ENCODE results near the gene TMEM63A.

Gene TMEM63A

DNA sequence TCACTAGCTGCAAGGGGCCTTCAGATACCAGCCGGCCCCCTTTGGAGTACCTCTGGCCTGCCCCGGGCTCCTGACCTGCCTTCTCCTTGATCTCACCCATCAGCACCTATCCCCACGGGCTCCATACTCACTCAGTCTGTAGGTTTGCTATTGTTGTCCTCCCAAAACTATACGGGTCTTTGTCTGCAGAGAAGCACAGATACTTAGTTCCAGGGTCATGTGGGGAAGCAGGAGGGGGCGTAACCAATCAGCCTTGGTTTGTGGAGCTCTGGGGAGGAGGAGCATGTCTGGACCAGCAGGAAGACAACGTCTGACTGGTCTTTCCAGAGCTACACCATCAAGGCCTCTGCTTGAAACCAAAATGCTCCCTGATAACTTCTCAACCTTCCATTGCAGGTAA lies 15.2 kb downstream of the TMEM63A start:
- no peak for DNase-seq (ENCODE audit: low read depth in 2 of 2)

DNA sequence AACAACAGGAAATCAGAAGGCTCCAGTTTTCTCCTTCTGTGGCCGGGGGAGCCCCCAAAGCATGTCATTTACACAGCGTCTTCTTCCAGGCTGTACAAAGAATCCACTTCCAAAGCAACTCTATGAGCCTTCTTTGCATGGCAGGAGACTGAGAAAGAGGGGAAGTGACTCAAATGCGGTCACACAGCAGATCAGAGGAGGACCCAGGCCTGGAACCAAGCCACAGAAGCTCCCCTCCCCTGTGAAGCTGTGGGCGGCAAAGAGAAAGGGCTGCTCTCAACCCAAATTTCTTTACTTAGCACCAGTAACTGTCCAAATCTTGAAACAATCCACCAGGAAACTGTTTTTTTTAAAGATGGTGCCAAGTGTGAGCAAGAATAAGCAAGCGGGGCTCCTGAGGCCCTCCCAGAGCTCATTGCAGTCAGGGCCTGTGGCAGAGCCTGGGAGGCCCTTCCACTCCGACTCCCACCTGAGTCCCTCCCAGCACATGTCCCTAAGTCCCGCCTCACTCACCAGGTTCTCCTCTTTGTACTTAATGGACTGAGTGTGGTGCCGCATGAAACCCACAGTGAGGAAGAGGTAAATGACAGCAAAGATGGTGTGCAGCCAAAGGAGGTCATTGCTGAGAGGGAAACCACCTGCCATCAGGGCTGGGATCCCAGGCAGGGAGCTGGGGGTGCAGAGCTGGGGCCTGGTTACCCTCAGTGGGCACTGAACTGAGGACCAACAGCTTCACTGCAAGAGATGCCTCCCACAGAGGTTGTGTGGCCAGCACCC lies 15.9 kb downstream of the TMEM63A start:
- DNase-seq (ENCODE audit: low read depth in 2 of 2), result peak; percentile 28 to 41

DNA sequence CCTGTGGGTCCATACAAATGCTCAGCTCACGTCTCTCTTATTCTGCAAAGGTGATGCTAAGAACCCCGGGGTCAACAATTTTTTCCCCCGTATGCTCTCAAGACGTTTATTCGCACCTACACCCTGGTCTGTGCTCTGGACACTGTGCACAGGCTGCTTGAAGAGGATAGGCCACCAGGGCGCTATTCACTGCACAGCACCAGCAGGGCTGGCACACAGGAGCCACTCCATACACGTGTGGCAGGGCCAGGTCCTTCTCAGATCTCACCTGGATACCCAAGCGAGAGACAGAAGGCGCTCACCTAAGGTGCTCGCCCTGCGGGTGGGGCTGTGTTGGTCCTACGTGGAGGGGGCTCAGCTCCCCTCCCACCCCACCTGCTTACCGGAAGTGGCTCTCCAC lies 16.7 kb downstream of the TMEM63A start:
- DNase-seq (ENCODE audit: low read depth in 2 of 2), result no peak

DNA sequence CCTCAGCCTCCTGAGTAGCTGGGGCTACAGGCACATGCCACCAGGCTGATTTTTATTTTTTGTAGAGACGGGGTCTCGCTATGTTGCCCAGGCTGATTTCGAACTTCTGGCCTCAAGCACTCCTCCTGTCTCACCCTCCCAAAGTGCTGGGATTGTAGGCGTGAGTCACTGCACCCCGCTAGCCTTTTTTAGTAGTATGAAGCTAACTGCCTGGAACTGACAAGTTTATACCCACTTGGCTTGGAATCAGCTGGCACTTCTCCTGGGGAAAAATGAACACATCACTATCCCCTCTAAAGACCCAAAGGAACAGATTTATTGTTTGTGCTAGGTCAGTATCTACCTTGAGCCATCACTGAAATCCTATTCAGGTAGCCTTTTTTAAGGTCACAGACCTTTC lies 19.0 kb downstream of the TMEM63A start:
- DNase-seq (ENCODE audit: low read depth in 2 of 2), result no peak

DNA sequence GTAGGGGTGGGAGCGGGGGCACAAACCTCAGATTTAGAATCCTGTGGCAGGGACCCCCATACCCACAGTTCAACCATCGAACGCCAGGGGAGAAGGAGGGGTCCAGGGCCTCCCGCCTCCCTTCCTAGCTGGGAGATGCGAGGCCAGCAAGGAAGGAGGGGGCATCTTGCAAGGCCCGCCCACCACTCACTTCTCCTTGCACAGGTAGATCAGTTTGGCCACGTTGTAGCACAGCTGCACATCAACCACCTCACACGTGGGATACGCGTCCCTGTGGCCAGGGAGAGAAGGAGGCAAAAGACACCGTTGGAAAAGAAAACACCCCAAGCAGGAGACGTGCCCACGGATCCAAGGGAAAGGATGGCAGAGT lies 19.6 kb downstream of the TMEM63A start:
- DNase-seq (ENCODE audit: low read depth in 2 of 2), result no peak

DNA sequence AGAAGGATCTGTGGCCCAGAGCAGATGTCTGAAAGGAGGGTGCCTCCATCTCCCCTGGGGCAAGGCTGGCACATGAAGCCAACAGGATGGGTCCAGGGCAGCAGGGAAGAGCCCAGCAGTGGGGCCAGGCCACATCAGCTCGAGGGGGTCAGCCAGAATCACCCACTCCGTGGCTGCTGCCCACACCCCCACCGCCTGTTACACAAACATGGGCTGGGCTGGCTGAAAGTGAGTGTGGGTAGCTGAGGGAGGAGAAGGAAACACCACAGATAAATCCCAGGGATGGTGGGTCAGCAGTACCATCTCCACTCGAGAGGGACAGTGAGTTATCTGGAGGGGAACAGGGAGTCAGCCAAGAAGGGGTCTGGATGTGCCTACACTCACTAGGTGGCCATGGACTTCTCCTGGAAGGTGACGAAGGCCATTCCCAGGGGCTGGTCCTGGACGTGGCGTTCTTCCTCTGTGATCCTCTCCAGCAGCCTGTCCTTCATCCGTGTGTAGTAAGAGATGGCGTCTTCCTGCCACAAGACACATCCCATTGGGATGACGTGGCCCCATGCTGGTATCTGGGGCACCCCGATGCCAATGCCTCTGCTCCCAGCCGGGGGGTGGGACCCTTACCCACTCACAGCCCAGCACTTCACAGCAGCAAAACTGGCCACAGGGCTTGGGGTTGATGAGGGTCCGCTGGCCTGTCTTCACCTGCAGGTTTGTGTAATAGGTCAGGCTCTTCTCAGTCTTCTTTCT lies 20.2 kb downstream of the TMEM63A start:
- DNase-seq (ENCODE audit: low read depth in 2 of 2), result no peak

DNA sequence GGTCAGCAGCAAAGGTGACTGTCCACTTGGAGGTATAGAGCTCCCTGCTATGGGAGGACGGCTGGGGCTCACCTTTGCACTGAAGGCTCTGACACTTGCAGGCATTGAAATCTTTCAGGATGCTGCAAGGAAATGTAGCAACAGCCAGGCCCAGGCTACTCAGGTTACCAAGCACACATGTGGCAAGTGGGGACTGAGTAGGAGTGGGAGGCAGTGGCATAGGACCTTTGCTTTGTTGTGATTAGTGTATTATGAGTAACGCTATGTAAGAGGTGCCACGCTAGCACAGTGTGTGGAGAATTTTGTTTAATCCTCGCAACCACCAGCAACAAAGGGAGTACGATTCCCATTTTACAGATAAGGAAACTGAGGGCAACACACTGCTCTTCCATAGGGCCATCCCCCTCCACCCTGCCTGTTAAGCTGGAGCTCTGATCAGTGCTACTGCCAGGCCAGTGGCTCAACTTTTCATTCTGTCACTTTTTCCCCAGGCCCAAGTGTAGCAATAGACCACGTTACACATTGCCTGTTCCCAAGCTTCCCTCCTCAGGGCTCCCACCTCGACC lies 21.2 kb downstream of the TMEM63A start:
- DNase-seq (ENCODE audit: low read depth in 2 of 2), result no peak

DNA sequence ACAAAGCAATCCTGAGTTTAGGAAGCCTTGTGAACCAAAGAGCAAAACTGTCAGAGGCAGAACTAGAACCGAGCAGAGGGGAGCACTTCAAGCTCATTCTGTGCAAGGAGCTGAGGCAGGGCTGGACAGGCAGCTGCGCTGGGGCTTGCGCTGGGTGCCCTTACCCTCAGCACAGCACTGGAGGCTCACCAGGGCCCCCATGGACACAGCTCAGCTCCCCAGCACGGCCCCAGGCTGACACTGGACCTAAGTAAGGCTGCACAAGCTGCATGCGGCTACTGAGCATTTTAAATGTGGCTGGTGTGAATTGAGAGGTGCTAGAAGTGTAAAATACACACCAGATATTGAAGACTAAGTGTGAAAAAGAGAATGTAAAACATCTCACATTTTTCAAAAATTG lies 22.1 kb downstream of the TMEM63A start:
- no peak for DNase-seq (ENCODE audit: low read depth in 2 of 2)

DNA sequence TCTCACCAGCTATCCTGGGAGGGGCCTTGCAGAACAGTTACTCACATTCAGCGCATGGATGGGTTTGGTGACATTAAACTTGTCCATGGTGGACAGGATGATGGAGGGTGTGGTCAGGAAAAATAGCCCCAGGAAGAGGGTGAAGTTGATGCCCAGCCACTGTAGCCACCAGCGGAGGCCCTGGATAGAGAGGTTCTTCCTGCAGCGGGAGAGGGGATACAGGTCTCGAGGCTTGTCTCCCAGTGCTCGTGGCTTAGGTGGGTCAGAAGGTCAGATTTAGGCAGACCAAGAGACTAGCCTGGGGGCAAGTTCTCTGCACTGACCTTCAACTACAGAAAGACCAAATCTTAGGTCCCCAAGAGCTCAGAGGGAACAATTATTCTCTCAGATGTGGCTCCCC lies 23.0 kb downstream of the TMEM63A start:
- no peak for DNase-seq (ENCODE audit: low read depth in 2 of 2)

DNA sequence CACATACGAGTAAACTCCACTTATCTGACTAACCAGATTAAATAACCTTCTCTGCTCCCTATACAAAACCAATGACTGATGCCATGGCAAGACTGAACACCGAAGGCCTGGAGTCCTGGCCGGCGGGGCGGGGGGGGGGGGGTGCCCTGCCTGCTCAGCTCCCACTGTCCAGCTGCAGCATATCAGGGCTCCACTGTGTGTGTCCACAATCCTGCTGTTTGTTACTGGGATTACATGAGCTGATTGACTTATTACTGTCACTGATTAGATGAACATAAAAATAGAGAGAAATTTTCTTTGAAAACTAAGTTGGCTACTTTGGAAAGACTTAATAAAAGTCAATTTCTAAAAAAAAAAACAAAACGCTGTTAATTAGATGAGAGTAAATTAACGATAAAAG lies 24.9 kb downstream of the TMEM63A start:
- DNase-seq (ENCODE audit: low read depth in 2 of 2), result no peak

DNA sequence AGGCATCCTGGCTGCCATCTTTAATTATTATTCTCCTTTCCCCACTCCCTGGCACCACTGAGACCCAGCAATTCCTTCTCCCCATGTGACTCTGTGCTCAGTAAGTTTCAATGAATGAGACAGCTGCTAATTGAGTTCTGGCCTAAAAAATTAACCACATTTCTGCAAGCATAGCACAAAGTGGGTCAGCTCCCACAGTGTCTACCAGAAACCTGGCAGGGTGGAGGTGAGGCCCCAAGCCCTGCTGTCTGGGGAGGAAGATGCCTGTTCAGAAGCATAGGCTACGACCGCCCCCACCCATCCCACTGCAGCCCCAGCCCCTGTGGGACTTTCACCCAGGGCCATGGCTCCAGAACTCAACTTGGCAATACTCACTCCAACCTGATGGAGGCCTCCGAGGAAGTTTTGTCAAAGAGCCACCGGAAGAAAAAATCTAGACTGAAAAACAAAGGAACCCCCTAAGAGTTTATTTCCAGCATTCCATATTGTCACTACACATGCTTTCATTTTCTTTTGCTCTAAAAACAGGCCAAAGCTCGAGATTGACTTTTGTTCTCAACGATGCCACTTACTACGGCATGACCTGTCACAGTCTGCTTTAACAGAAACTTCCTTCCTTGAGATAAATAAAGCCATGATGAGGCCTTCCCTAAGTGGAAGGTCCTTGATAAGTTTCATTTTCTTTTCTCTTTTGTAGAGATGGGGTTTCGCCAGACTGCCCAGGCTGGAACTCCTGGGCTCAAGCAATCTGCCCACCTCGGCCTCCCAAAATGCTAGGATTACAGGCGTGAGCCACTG lies 26.5 kb downstream of the TMEM63A start:
- no peak for DNase-seq (ENCODE audit: low read depth in 2 of 2)

DNA sequence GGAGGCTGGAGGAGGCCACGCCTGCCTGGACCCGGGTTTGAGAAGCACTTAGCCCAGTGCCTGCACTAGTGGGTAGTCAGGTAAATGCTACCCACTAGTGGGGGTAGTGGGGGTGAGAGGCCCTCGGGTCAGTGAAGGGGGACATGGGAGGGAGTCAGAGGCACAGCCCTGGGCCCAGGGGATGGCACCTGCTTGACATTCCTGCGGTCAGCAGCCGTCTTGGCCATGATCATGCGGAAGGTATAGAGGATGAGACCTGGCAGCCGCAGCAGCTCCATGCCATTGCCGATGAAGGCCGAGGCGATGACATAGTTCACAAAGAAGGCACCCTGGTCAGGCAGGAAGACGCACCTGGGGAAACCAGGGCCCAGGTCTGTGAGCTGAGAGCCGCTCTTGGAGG lies 28.7 kb downstream of the TMEM63A start:
- DNase-seq (ENCODE audit: low read depth in 2 of 2), result no peak

DNA sequence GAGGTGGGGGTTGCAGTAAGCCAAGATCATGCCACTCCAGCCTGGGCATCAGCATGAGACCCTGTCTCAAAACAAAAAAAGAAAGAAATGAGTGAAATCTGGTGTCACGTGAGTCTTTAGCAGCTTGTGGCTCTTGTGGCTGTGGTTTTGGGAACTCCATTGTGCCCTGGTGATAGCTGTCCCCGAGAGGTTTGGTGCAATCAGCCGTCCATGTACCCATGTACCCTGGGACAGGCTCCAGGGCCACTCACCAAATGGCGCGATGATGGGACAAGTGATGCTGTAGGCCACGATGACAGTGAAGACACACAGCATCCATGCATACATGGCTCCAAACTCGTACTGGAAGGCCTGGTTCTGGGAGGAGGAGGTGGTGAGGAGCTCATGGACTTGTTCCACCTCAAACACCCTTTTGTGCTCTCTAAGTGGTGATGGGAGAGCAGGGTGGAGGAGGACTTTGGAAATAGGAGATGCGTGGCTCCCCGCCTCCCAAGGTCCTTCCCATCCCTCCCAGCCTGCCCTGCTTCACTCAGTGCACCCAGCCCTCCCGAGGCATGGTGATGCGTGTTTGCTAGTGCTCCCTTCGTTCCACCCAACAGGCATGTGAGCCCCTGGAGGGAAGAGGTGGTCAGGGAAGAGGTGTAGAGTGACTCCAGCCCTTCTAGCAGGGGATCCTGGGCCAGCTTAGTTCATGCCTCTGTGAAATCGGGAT lies 29.6 kb downstream of the TMEM63A start:
- DNase-seq (ENCODE audit: low read depth in 2 of 2), result no peak

DNA sequence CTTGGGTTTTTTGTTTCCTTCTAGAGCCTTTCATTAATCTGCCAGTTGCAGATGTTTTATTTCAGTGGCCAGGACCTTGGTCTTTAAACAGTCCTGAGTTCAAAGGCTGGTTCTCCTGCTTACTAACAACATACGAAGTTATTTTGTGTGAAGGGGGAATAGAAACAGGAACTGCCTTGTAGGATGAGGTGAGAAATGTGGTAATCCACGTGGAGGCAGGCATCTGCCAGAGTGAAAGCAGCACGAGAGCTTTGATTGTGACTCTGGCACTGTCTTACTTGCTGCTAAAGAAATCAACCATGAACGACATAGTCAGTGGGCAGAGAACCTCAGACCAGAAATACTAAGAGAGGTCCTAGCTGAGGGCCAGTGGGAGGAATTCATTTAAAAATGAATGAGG lies 30.4 kb downstream of the TMEM63A start:
- no peak for DNase-seq (ENCODE audit: low read depth in 2 of 2)

DNA sequence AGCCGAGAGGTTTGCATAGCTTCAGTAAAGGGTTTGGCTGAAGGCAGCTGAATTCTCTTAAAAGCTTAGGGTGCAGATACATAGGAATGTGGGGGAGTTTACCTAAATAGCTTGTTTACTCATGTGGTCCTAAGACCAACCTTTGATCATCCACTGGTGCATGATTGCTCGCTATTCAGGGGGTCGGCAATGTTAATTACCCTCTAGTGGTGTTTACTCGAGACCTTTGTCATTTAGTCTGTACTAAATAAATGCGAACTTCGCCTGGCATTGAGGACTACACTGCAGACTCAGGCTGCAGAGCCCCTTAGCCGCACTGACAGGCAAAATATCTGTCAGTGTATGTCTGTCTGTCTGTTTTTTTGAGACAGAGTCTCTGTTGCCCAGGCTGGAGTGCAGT lies 31.8 kb downstream of the TMEM63A start:
- no peak for DNase-seq (ENCODE audit: low read depth in 2 of 2)

DNA sequence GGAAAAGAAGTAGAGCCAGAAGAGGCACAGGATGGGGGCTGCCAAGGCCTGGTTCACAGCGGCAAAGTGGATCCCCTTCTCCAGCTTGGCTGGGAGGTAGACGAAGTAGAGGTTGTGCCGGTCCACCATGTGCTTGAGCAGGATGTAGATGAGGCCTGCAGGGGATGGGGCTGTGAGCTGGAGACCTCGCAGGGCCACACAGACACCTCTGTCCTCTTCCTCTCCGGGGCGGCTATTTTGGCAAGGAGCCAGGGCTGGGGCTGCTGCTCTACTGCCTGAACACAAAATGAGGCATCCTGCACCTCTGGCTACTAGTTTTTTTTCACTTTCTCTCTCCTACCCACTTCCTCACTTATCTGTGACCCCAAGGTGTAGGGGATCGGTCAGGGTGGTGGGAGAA lies 32.3 kb downstream of the TMEM63A start:
- no peak for DNase-seq (ENCODE audit: low read depth in 2 of 2)

DNA sequence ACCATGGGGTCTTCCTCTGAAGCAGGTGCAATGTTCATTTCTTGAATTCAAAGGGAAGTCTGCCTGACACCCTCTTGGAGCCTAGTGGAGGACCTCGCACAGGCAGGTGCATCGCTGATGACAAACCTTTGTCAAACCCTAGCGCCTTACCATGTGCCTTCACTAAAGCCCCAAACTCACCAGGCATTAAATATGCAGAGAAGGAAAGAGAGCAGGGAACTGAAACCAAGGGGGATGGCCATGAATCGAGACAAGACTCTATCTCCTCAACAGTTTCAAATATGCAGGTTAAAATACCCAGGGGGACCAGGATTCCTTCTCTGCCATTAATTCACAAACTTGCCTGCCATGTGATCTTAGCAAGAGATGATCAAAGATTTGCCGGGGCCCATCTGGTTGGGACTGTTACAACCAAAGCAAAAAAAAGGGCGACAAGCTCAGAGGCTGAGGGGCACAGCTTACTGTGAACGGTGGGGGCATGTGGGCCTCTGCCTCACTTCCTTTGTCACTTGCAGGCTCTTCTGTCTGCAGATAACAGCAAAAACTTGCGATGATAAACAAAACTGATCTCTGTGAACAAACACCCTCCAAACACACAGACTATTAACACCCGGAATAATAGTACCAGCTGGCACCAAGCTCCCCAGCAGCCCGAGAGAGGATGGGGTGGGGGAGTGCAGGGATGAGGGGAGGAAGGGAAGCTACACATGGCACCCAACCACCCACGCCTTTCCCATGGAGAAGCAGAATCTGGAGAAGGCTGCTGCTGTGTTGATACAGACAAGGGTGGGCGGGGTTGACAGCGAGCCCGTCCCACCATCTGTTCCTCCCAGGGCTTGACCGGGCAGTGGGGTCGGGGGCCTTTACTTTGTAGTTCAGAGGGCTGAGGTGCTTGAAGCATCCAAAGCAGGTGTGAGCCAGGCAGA lies 33.9 kb downstream of the TMEM63A start:
- DNase-seq (ENCODE audit: low read depth in 2 of 2), result no peak

DNA sequence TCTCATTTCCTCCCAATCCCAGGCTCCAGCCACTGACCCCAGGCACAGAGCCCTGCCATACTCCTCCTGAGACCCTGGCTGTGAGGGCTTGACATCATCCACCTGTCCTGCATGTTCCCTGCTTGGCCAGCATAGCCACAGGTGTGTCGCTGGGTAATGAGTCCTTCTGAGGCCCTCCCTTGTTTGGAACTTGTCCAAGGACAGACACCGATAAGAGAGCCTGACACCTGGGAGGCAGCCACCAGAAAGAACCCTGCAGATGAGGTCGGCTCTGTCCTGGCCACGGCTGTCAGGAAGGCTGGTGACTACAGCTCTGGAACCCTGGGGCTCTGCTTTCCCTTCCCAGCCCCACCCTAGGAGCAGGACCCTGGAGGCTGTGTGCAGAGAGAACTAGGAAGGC lies 34.6 kb downstream of the TMEM63A start:
- DNase-seq (ENCODE audit: low read depth in 2 of 2), result no peak

DNA sequence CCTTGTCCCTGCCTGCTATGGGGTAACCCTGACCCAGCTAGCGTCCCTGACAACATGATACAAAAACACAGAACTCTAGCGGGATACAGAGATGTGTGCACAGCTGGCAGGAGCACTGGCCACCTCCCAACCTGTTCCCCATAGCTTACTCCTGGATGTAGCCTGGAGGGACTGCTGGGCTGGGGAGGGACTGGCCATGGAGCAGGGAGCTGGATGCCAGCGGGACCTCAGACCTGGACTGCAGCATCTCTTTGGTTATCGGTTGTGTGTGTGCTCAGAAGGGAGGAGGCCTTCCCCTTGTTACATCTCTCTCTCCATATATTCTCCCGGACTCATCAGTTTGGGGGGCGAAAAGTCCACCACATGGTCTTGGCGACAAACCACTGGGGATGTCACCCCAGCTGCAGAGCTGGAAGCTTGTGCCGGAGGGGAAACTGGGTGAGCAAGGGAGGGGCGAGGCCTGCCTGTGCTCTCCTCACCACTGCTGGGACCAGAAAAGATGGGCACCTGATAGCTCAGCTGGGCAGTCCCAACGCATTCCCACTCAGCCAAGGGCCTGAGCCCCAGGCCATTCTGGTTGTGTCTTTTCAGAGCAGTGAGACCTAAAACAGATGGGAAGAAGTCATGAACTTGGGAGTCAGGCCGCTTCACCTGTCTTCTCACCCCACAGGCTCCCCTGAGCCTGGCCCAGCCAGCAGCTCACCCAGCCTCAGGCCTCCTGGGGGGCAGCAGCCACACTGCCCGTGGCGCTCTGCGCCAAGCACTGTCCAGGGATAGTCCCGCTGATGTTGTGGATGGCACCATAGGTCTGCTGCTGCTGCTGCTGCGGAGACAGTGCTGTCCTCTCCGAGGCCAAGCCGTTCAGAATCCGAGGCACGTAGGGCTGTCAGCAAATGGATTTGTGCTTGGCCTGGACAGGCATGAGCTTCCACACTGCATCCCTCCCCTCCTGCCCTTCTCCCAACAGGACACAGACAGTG lies 35.6 kb downstream of the TMEM63A start:
- no peak for DNase-seq (ENCODE audit: low read depth in 2 of 2)
